Measurements from ENCODE around the gene GRXCR1. TPM values are rescaled to one million over a fixed set of nuclear protein-coding genes. Genes with fewer than 3 reads are reported as not detected.

GRXCR1 gene
- total RNA-seq, 1 donor from 2014 or later: not detected

DNA sequence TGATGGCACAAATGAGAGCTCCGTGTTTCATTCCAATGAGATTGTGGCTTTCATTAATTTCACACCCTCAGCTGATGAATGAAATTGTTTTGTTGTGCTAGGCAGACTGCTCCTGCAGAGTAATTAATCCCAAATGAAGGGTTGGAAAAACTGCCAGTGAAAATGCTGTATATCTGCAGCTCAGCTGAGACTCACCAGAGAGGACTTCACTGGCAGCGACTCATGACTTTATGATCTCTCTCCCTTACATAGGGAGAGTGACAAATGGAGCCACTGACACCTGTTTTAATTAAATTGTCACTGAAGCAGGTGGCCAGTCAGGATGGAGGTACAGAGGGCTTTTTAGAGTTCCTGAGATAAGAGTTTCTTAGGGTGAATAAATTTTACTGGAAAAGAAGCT is 24.8 kb downstream of the GRXCR1 start:
- intact Hi-C loops (cut with DNase I): no loop called here
- no peak for ATAC-seq (ENCODE audit: poor library complexity)
- no peak for DNase-seq

DNA sequence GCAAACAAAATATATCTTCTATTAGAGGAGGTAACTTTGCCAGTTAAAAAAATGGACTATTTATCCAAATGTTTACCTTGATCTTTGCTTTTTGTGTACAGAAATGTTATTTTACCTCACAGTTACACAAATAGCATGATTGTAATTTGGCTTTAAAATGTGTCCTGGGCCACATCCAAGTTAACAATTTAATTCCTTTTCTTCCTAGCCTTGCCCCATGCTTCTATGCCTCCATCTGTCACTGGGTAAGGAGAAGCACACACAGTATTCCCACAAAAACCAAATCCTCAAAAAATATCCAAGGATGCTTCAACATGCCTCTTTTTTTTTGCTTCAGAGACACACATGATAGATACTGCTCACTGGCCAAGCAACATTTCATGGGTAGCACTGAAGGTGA is 30.9 kb downstream of the GRXCR1 start:
- DNase-seq (no peak), ATAC-seq (ENCODE audit: poor library complexity) (no peak)
- intact Hi-C loops (cut with DNase I): no loop called here

DNA sequence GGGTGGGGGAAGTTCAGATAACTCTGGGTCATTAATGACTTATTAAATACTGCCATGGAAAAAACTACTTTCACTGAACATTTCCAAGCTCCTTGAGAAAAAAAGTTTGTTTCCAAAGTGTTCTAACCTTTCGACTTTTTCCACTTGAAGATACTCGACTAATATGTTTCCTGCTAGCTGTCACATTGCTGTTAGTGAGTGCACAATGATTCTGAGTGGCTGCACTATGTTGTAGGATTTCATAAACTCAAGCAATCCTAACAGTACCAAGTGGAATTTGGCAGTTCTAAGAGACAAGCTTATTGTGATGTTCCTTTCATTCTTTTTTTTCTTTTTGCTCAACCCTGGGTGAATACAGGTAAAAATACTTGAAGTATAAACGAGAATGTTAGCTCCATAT is 33.4 kb downstream of the GRXCR1 start:
- intact Hi-C loops (cut with DNase I): no loop called here

DNA sequence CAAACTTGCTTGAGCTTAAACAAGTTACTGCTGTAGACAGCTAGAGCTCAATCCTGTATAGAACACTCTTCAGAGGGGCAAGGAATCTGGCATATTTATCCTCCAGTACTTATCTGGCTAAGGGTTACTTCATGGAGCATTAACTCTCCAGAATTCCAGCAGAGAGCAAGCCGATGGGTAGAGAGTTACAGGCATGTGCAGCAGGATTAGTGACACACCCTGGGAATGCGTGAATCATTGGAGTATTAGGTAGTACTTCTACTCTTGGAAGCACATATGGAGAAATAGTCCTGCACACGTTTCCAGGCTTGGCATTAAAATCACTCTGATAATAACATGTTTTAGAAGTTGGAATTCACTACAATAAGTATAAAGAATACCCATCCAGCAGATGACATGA is 35.4 kb downstream of the GRXCR1 start:
- ATAC-seq (ENCODE audit: poor library complexity) (no peak), DNase-seq (no peak)
- intact Hi-C loops (cut with DNase I): no loop called here

More for the DNA sequence above, 33.4 kb downstream of the GRXCR1 start:
- no peak for ATAC-seq (ENCODE audit: poor library complexity)
- no peak for DNase-seq

DNA sequence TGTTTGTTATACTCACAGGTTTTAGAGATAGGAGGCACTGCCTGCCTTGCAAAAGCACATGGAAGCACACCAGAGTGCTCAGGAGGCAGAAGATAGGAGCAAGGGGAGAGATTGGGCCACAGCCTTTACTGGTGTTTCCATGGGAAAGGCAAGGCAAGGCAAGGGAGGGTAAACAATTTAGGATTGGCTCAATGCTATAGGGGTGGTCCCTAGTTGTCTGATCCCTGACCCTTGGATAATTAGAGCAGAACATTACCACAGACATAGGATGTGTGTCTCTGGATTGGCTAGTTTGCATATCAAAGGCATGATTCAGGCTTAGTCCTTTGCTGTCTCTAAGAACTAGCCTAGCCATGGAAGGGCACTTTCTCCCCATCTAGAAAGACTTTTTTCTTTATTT is 36.1 kb downstream of the GRXCR1 start:
- DNase-seq (no peak), ATAC-seq (ENCODE audit: poor library complexity) (no peak)
- intact Hi-C loops (cut with DNase I): no loop called here

DNA sequence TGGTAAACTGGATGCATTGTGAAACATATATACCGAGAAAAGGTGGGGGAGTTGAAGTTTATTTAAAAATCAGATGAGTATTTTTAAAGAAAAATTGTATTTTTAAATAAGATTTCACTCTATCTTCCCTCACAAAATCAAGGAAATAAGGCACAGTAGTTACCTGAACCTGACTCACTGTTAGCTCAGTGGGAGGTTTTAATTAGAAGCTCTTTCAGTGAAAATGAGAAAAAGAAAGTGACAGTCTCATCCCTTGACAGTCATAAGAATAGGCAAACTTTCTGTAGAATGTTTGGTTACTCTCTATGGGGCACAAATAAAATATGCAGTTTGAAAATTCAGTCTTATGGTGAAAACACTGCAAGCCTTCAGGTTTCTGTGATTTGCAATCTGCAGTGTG is 49.7 kb downstream of the GRXCR1 start:
- intact Hi-C loops (cut with DNase I): no loop called here
- DNase-seq (no peak), ATAC-seq (ENCODE audit: poor library complexity) (no peak)

DNA sequence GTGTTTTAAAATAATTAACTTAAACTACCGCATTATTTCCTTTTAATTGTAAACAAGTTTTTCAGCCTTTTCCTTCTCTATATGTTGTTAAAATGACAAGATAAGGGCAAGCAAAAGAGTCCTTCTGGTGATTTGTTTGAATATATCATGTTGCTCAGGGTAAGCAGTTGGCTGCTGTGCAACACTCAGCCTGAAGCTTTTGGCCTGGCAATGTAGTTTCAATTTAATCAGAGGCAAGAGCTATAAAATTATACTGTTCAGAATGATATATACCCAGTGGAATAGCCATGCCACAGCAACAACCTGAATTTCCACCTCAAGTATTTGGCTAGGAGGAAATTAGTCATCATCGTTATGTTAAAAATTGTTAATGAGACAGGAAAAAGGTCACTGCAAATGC is 53.4 kb downstream of the GRXCR1 start:
- DNase-seq (no peak), ATAC-seq (ENCODE audit: poor library complexity) (no peak)
- intact Hi-C loops (cut with DNase I): no loop called here

DNA sequence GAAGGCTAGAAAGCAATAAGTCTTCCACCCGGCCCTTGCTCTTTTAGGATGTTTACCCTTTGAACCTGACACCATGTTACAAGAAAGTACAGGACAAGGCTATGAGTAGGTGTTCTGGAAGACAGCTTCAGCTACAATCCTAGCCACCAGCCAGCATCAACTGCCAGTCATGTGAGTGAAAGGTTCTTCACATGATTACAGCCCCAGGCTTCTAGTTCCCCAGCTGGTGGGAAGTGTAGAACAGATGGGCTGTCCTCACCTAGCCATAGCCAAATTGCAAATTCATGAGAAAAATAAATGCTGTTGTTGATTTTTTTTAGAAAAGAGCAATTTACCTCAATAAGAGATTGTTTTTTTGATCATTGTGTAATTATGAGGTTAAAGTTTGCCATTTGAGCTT is 60.8 kb downstream of the GRXCR1 start:
- DNase-seq: no peak
- no peak for ATAC-seq (ENCODE audit: poor library complexity)
- intact Hi-C loops (cut with DNase I): no loop called here

DNA sequence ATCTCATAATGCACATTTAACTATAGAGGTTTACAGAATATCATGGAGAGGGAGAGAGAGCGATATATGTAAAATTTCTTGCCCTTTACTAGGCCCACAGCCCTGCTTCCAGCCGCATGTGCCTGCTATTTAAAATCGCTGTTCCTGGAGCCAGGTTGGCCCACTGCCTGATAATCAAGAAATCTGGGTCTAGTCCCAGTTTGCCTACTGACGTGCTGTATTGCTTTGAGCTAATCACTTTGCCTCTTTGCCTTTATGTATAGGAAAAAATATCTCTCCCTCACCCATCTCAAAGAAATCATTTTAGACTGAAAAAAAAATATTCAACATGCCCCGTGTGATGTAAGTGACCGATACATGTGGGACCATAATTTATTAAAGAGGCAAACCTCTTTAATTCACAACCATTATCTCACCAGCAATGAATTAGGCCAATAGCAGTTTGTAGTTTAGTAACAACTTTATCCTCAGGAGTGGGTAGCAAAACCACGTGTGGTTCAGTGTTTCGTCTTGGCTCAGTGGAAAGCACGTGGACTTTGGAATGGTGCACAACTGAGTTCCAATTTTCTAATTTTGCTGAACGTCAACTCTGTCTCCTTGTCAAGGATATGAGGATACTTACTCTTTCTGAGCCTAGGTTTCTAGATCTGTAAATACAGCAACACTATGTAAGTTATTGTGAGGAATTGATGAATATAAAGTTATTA is 62.6 kb downstream of the GRXCR1 start:
- intact Hi-C loops (cut with DNase I): no loop called here
- peak; percentile 49 for DNase-seq
- peak; percentile 82 for ATAC-seq (ENCODE audit: poor library complexity)

DNA sequence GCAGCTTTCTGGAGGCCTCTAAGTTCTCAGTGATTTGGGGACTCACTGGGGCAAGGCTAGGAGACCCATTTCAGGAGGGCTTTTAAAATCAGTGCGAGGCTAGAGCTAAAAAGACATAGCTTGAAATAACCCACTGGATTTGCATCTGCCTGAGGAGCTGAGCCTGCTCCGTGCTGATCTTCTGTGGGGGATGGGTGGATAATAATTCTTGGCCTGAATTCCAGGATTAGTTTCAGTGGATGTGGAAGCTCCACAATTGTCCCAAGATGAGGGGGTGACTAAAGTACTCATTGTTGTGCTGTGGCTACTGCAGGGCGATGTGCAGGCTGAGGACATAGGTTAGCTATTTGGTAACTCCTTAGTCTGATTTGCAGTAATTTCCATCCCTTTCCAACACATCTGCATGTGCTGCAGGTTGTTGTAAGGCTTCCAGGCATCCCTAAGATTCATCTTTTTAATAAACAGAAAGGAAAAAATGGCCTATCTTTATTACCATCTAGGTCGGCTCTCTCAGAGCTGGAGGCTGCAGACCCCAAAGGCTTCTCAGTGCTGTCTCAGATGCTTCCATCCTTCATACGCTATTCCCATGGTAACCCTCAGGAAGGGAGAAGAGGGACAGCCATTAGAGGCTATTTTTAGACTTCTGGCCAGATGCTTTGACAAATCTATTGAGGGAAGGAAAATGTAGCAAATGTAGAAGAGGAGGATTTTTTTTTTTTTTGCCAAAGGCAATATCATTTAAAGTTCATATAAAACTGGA is 63.4 kb downstream of the GRXCR1 start:
- DNase-seq: no peak
- ATAC-seq (ENCODE audit: poor library complexity): no peak

DNA sequence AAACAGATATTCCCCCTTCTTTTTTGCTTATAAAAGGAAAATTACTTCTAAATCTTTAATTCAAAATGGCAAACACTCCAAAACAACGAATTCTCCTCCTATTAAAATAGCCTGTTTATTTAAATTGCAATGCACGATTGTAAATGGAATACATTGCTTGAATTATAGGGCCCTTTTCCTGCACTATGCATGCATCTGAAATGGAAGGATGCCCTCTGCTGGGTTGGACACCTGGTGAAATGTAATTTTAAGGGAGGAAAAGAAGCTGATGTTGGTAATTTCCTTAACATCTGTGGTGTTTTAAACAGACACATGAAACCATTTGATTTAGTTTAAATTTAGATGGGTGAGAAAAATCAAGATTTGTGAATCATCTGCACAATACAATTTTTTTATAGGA is 72.8 kb downstream of the GRXCR1 start:
- ATAC-seq (ENCODE audit: poor library complexity): no peak
- intact Hi-C loops (cut with DNase I): no loop called here
- DNase-seq: no peak

More for the DNA sequence above, 63.4 kb downstream of the GRXCR1 start:
- intact Hi-C loops (cut with DNase I): no loop called here

DNA sequence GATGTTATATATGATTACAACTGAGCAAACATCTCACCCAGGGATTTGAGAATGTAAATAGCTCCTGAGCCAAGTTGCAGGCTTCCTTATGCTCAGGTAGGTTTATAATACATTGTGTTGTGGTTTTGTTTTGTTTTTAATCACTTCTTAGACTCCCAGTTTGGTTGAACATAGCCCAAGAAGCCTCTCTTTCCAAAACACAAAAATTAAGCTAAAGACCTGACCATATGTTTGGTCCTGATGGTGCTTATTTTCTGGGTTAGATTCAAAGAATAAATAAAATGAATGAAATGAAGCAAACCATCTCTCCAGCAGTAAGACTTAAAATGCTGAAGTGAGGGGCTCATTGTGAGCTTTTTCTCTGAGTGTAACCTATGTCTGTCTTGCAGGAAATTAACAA is 93.5 kb downstream of the GRXCR1 start:
- ATAC-seq (ENCODE audit: poor library complexity) (no peak), DNase-seq (no peak)
- intact Hi-C loops (cut with DNase I): no loop called here

DNA sequence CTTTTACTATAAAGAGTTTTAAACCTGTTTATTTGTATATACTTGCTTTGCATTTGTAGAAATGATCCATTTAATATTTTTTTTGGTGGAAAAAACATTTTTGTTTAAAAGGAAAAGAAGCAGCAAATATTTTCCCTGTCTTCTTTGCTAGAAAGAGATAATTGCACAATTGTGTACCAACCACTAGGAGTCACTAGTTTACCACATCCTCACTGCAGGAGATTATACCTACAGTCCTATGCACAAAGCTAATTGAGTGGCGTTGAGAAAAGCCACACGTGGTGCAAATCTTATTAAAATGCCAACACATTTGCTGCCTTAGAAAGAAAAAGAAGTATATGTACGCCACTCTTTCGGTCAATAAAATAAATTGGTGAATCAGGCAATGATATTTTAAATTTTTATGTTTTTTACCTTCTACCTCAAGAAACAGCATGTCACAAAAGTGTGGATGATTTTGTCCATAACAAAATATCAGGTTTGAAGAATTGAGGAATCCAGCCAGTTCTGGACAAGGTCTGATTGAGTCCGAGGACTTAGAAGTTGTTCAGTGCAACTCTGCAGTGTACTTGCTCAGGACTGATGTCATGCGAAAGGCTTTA is 102.9 kb downstream of the GRXCR1 start:
- DNase-seq (no peak), ATAC-seq (ENCODE audit: poor library complexity) (no peak)
- intact Hi-C loops (cut with DNase I): no loop called here

DNA sequence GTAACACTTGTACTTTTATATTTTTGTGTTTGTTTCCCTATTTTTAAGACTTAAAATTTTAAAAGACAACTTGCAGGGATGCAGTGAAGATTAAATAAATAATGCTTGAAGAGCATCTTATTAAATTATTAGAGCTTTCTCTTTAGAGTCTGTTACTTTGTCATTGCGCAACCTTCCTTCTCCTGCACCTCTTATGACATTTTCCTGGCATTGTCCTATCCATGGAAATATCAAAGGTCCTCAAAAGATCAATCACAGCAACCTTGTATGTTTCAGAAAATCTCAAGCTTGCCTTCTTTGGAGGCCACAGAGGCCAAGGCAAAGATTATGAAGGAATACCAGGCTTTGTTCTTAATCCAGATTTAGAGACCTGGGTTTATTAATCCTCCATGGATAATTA is 116.3 kb downstream of the GRXCR1 start:
- no peak for ATAC-seq (ENCODE audit: poor library complexity)
- DNase-seq: no peak
- intact Hi-C loops (cut with DNase I): no loop called here

DNA sequence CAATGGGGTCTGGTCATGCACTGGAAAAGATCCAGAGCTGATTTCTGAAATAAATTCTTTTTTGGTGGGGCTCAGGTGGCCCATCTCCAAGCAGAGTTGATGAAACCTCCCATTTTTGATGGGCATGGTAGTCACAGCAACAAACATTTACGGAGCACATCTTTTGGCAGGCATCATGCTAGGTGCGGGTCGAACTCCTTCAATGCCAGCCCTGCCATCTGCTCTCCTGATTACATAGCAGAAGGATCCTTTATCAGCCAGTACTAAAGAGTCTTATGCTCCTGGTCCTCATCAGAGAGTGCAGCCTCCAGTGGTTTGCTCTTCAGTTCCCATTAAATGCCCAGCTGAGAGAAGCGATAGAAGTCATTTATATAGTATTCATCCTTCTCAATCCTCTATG is 121.7 kb downstream of the GRXCR1 start:
- ATAC-seq (ENCODE audit: poor library complexity) (no peak), DNase-seq (no peak)
- intact Hi-C loops (cut with DNase I): no loop called here

DNA sequence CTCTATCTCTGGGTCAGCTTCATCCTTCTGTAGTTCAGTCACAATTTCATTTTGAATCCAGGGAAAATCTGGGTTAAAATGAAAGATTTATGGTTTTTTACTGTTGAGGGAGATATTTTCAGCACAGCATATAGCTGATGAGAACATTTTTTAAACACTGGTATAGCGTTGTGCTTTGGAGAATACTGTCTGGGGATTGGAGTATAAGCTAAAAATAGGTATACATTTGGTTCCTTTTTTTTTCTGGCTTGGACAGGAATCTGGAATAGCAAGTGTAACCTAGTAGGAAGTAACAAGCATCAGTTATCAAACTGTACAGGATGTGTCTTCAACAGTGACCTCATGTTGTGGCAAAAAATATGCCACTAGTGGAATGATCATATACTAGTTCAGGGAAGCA is 149.1 kb downstream of the GRXCR1 start:
- ATAC-seq (ENCODE audit: poor library complexity) (no peak), DNase-seq (no peak)
- intact Hi-C loops (cut with DNase I): no loop called here

DNA sequence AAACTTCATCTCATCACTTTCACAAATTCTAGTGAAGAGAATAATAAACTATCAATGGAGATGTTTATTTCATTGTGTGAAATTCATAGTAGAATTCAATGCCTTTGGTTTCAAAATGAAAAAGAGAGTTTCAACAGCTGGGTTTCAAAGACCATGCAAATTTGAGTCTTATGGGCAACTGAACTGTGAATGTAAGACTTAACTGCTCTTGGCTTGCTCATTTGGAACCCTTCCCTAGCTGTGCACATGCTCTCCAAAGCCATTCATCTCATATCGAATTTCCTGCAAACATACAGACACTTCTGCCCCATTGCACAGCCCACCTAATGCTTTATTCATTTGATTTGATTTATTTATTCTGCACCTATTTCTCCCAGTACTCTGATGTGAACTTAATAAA is 154.5 kb downstream of the GRXCR1 start:
- no peak for DNase-seq
- no peak for ATAC-seq (ENCODE audit: poor library complexity)
- intact Hi-C loops (cut with DNase I): no loop called here

DNA sequence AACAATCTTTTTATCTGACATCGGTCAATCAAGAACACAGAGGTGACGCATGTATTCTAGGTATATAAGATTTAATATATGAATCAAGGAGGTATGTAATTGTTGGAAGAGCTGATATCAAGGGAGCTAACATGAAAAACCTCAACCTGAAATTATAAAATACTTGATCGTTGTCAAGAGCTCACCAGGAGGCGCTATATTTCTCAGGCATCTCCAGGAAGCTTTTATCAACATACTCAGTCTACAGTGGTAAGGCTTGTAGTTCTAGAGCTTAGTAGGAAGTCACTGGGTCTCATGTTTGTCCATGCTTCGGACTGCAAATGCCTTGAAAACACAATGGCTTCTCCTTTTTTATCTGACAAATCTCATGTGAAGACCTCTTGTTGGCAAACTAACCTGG is 156.1 kb downstream of the GRXCR1 start:
- ATAC-seq (ENCODE audit: poor library complexity) (no peak), DNase-seq (no peak)
- intact Hi-C loops (cut with DNase I): no loop called here

DNA sequence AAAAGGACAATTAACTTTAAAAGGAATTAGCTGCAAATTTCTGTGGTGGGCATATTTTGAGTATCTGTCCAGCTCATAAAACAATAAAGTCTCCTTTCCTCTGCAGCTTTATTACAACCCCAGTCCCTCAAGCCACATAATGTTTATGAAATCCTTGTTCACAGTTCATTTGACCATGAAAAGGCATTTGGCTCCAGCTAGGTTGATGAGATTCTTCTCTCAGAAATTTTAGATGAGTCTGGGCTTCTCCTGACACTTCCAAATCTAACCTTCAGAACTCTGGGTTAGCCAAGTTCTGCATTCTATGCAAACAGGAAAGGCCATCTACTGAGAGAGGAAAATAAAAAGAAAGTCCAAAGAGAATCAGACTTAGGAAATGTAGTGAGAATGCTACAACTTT is 156.8 kb downstream of the GRXCR1 start:
- DNase-seq (no peak), ATAC-seq (ENCODE audit: poor library complexity) (no peak)
- intact Hi-C loops (cut with DNase I): no loop called here

DNA sequence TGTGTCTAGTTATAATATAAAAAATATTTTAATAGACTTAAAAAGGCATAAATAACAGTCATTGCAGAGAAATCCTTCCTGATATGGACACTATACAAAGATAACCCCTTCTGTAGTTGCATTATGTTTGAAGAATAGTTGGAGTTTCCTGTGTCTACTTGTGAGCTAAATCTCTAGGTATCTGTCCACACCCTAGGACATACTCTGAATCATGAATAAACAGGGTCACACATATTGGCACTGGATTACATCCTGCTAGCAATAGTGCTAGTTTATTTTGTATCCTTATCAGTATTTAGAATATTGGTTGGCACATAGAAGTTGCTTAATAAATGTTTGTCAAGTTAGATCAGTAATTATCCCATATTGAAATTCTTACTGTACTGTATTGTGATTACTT is 173.9 kb downstream of the GRXCR1 start:
- intact Hi-C loops (cut with DNase I): no loop called here
- ATAC-seq (ENCODE audit: poor library complexity) (no peak), DNase-seq (no peak)
